Muscle of leg (tissue), 11 donors: ENCODE measurements around the gene SNAPC2. TPM values are rescaled to one million over a fixed set of nuclear protein-coding genes. Genes with fewer than 3 reads are reported as not detected.
A peak's percentile ranks its signal among the peaks of the same experiment; 100 is the strongest.
"Not testable (repeated sequence)": the region's sequence is repeated elsewhere in the genome, so short reads cannot be mapped to it uniquely, and the experiment has no call there.

Experiments used
- DNase-seq: peaks from one replicate; pipeline ENCODE4 v3.0.0; 2013
- H3K27ac ChIP-seq: one replicate; pipeline ENCODE4 v1.5.1; 2013; ENCODE audit warnings: mild to moderate bottlenecking, low read length, control low read depth
- H3K27me3 ChIP-seq: one replicate; pipeline ENCODE4 v1.6.1; 2013; ENCODE audit warnings: low read length; ENCODE audit not compliant: control insufficient read depth, insufficient read depth
- H3K36me3 ChIP-seq: one replicate; pipeline ENCODE4 v1.6.1; 2013; ENCODE audit warnings: low read length; ENCODE audit not compliant: control insufficient read depth, insufficient read depth
- H3K4me1 ChIP-seq: one replicate; pipeline ENCODE4 v1.6.1; 2013; ENCODE audit warnings: low read length; ENCODE audit not compliant: control insufficient read depth, insufficient read depth
- H3K4me3 ChIP-seq: one replicate; pipeline ENCODE4 v1.5.1; 2013; ENCODE audit warnings: low read length, control low read depth
- H3K9me3 ChIP-seq: replicated peaks from 2 replicates; pipeline ENCODE4 v1.6.1; 2013; ENCODE audit warnings: low read depth, low read length; ENCODE audit not compliant: control insufficient read depth
- WGBS: methylation state at CpG from one replicate; pipeline ENCODE4 v1.1.5; 2013; ENCODE audit warnings: missing lambda C conversion rate; ENCODE audit not compliant: insufficient coverage; 5-methylcytosine and 5-hydroxymethylcytosine counted together
- polyA plus RNA-seq, 8 donors: library from polyadenylated mRNA; unstranded; fragments of 120-200 nt; gene quantifications; one replicate each; pipeline versions ENCODE4 v1.2.1 to v1.2.3, GENCODE V29; 2013; ENCODE audit warnings: inconsistent platforms in 1 of 8, low replicate concordance in 1 of 8; ENCODE audit not compliant: insufficient read length in 8 of 8, insufficient read depth in 1 of 8
- total RNA-seq: library from RNA; stranded (reverse); fragments of 120-200 nt; gene quantifications from one replicate; pipeline ENCODE4 v1.2.4, GENCODE V29; 2013

SNAPC2 gene
- total and polyA plus RNA-seq, 9 donors = 10.6 to 22.1 (median 20.1) TPM

GRCh38 chr19:7926727-7927604, 6.8 kb downstream of the SNAPC2 start:
- peak; percentile 27 for DNase-seq
- Histone ChIP-seq H3K4me3 (no peak overlapping the region), H3K27me3 (peaks cover 2% of the 10 kb centered on the region), H3K9me3 (no peaks in the 10 kb centered on the region), H3K36me3 (peaks cover 41% of the 10 kb centered on the region), H3K27ac (no peak overlapping the region), H3K4me1 (peaks cover 21% of the 10 kb centered on the region)
- 78% methylated on average over 31 of the region's 32 CpGs for WGBS

- DNase-seq = no peak
- Histone ChIP-seq H3K27ac (no peak overlapping the region), H3K4me3 (no peak overlapping the region), H3K36me3 (peaks cover 41% of the 10 kb centered on the region), H3K27me3 (peaks cover 2% of the 10 kb centered on the region), H3K9me3 (no peaks in the 10 kb centered on the region), H3K4me1 (peaks cover 17% of the 10 kb centered on the region)
- WGBS = 91% methylated on average over 20 of the region's 23 CpGs
Measured at GRCh38 chr19:7927605-7928333, 7.6 kb downstream of the SNAPC2 start.

- DNase-seq = peak; percentile 25
- Histone ChIP-seq H3K27ac (peak overlapping the region; percentile 15), H3K9me3 (no peaks in the 10 kb centered on the region), H3K36me3 (peaks cover 42% of the 10 kb centered on the region), H3K4me3 (no peak overlapping the region), H3K4me1 (peaks cover 17% of the 10 kb centered on the region), H3K27me3 (peaks cover 2% of the 10 kb centered on the region)
- 69% methylated on average over 4 of the region's 9 CpGs for WGBS
Measured at GRCh38 chr19:7928334-7928706, 8.2 kb downstream of the SNAPC2 start.

GRCh38 chr19:7928741-7929701, 8.9 kb downstream of the SNAPC2 start:
- peak overlapping the region; percentile 15 for H3K27ac ChIP-seq
- H3K4me1 ChIP-seq = peaks cover 17% of the 10 kb centered on the region
- 65% methylated on average over 12 of the region's 24 CpGs for WGBS
- H3K4me3 ChIP-seq = no peak overlapping the region
- H3K9me3 ChIP-seq = no peaks in the 10 kb centered on the region
- DNase-seq = peak; percentile 46
- H3K36me3 ChIP-seq = peaks cover 49% of the 10 kb centered on the region
- peaks cover 2% of the 10 kb centered on the region for H3K27me3 ChIP-seq

- WGBS = 93% methylated on average over 8 of the region's 11 CpGs
Measured at GRCh38 chr19:7930030-7930429, 9.9 kb downstream of the SNAPC2 start.

GRCh38 chr19:7930765-7931164, 10.6 kb downstream of the SNAPC2 start:
- Histone ChIP-seq H3K27ac (no peak overlapping the region), H3K4me3 (no peak overlapping the region), H3K27me3 (peaks cover 2% of the 10 kb centered on the region), H3K9me3 (no peaks in the 10 kb centered on the region), H3K4me1 (peaks cover 15% of the 10 kb centered on the region), H3K36me3 (peaks cover 66% of the 10 kb centered on the region)
- DNase-seq = peak; percentile 2
- WGBS = 95% methylated on average over 4 of the region's 7 CpGs

More at GRCh38 chr19:7930030-7930429, 9.9 kb downstream of the SNAPC2 start:
- H3K4me3 ChIP-seq, H3K27ac ChIP-seq, H3K27me3 ChIP-seq, H3K9me3 ChIP-seq: not testable (repeated sequence)
- Histone ChIP-seq H3K36me3 (peaks cover 59% of the 10 kb centered on the region), H3K4me1 (peaks cover 15% of the 10 kb centered on the region)
- DNase-seq = peak; percentile 4

GRCh38 chr19:7931221-7932061, 11.3 kb downstream of the SNAPC2 start:
- peaks cover 68% of the 10 kb centered on the region for H3K36me3 ChIP-seq
- 84% methylated on average over 22 of the region's 36 CpGs for WGBS
- H3K9me3 ChIP-seq = no peaks in the 10 kb centered on the region
- no peak overlapping the region for H3K27ac ChIP-seq
- H3K27me3 ChIP-seq = no peaks in the 10 kb centered on the region
- no peak overlapping the region for H3K4me3 ChIP-seq
- peaks cover 12% of the 10 kb centered on the region for H3K4me1 ChIP-seq
- peak; percentile 5 for DNase-seq

GRCh38 chr19:7932276-7932929, 12.3 kb downstream of the SNAPC2 start:
- Histone ChIP-seq H3K9me3 (no peaks in the 10 kb centered on the region), H3K4me1 (peaks cover 2% of the 10 kb centered on the region), H3K36me3 (peaks cover 68% of the 10 kb centered on the region), H3K4me3 (no peak overlapping the region), H3K27ac (no peak overlapping the region), H3K27me3 (no peaks in the 10 kb centered on the region)
- DNase-seq = peak; percentile 1
- 92% methylated on average over 19 of the region's 32 CpGs for WGBS

GRCh38 chr19:7932930-7933300, 12.8 kb downstream of the SNAPC2 start:
- no peak overlapping the region for H3K27ac ChIP-seq
- 86% methylated on average over 8 of the region's 10 CpGs for WGBS
- H3K27me3 ChIP-seq = no peaks in the 10 kb centered on the region
- DNase-seq = peak; percentile 0
- no peaks in the 10 kb centered on the region for H3K9me3 ChIP-seq
- peaks cover 69% of the 10 kb centered on the region for H3K36me3 ChIP-seq
- H3K4me3 ChIP-seq = no peak overlapping the region
- H3K4me1 ChIP-seq = peaks cover 2% of the 10 kb centered on the region
